ENCODE data around the gene TRIM27. TPM values are rescaled to one million over a fixed set of nuclear protein-coding genes. Genes with fewer than 3 reads are reported as not detected.

The TRIM27 gene
- total and polyA plus RNA-seq, 10 of the 15 experiments (the other 5 are each of a cell fraction or from before 2014, with no cell fraction given) = 18.5 to 74.7 (median 58.0) TPM

GRCh38 chr6:28953039-28953584, 29.3 kb upstream of the TRIM27 start (continued):
- TF ChIP-seq JUNB (IDR thresholded peaks at IDR 0.05) = no peak
- no peak for TF ChIP-seq CREM (IDR thresholded peaks at IDR 0.05; ENCODE audit: low read depth)
- TF ChIP-seq RBBP5 (conservative IDR thresholded peaks at IDR 0.05) = no peak
- TF ChIP-seq ETV6 (conservative IDR thresholded peaks at IDR 0.05 in 1 of 2, IDR thresholded peaks at IDR 0.05 in 1 of 2; ENCODE audit: borderline replicate concordance in 1 of 2, low read depth in 1 of 2) = no peak
- no peak for TF ChIP-seq POLR2AphosphoS5 (IDR thresholded peaks at IDR 0.05; ENCODE audit: low read length)
- TF ChIP-seq ZNF217 (IDR thresholded peaks at IDR 0.05) = peak; percentile 88
- TF ChIP-seq JUND (IDR thresholded peaks at IDR 0.05; ENCODE audit: low read depth, low read length) = no peak
- no peak for TF ChIP-seq RCOR1 (conservative IDR thresholded peaks at IDR 0.05; ENCODE audit: low read depth, low read length)
- TF ChIP-seq BACH1 (IDR thresholded peaks at IDR 0.05; ENCODE audit: borderline replicate concordance) = no peak
- TF ChIP-seq NFYB (IDR thresholded peaks at IDR 0.05; ENCODE audit: insufficient read depth, low read depth, low read length) = no peak
- TF ChIP-seq ZNF592 (IDR thresholded peaks at IDR 0.05) = no peak
- TF ChIP-seq, protein P1, sequence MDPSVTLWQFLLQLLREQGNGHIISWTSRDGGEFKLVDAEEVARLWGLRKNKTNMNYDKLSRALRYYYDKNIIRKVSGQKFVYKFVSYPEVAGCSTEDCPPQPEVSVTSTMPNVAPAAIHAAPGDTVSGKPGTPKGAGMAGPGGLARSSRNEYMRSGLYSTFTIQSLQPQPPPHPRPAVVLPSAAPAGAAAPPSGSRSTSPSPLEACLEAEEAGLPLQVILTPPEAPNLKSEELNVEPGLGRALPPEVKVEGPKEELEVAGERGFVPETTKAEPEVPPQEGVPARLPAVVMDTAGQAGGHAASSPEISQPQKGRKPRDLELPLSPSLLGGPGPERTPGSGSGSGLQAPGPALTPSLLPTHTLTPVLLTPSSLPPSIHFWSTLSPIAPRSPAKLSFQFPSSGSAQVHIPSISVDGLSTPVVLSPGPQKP (IDR thresholded peaks at IDR 0.05; ENCODE audit: low read depth, low read length) = no peak
- peak; percentile 56; the same call in 1 of the 2 replicates for TF ChIP-seq ZBTB40 (IDR thresholded peaks at IDR 0.05; ENCODE audit: borderline replicate concordance)
- no peak for TF ChIP-seq PAX8 (IDR thresholded peaks at IDR 0.05)
- TF ChIP-seq POU2F2 (IDR thresholded peaks at IDR 0.05; ENCODE audit: borderline replicate concordance, low read depth, low read length) = 0 out of 3 replicates have a peak, but pooled peaks have one; percentile 19
- no peak for TF ChIP-seq NFYA (IDR thresholded peaks at IDR 0.05; ENCODE audit: borderline replicate concordance, low read depth, low read length)
- TF ChIP-seq SIN3A (IDR thresholded peaks at IDR 0.05; ENCODE audit: low read depth, low read length) = no peak
- no peak for TF ChIP-seq NFXL1 (IDR thresholded peaks at IDR 0.05; ENCODE audit: borderline replicate concordance)
- no peak for TF ChIP-seq ZNF274 (IDR thresholded peaks at IDR 0.05; ENCODE audit: insufficient read depth, insufficient read length)
